Hepatocyte (in vitro differentiated cells): ENCODE data around the gene SGCD. TPM values are rescaled to one million over a fixed set of nuclear protein-coding genes. Genes with fewer than 3 reads are reported as not detected.

Experiments used
- DNase-seq: peaks from one replicate; pipeline ENCODE4 v3.0.0-alpha.2; 2016; ENCODE audit warnings: low spot score
- H2AFZ ChIP-seq: fragments of 200-600 bp; sonication (generic); 2 replicates; pipeline ENCODE4 v1.6.0; 2016; ENCODE audit warnings: antibody characterized with exemption, mild to moderate bottlenecking
- H3K27ac ChIP-seq: fragments of 200-600 bp; sonication (generic); 2 replicates; pipeline ENCODE4 v1.5.1; 2016; ENCODE audit warnings: mild to moderate bottlenecking
- H3K27me3 ChIP-seq: fragments of 200-600 bp; sonication (generic); 2 replicates; pipeline ENCODE4 v1.6.1; 2016
- H3K36me3 ChIP-seq: fragments of 200-600 bp; sonication (generic); replicated peaks from 2 replicates; pipeline ENCODE4 v1.5.1; 2016; ENCODE audit warnings: low read depth; ENCODE audit not compliant: insufficient read depth
- H3K4me1 ChIP-seq: fragments of 200-600 bp; sonication (generic); 2 replicates; pipeline ENCODE4 v1.5.1; 2016; ENCODE audit warnings: mild to moderate bottlenecking, moderate library complexity; ENCODE audit not compliant: insufficient read depth
- H3K4me2 ChIP-seq: fragments of 200-600 bp; sonication (generic); 2 replicates; pipeline ENCODE4 v1.6.0; 2016
- H3K4me3 ChIP-seq: fragments of 200-600 bp; sonication (generic); 2 replicates; pipeline ENCODE4 v1.5.1; 2016; ENCODE audit warnings: mild to moderate bottlenecking
- H3K79me2 ChIP-seq: fragments of 200-600 bp; sonication (generic); 2 replicates; pipeline ENCODE4 v1.6.0; 2017; ENCODE audit warnings: mild to moderate bottlenecking
- H3K9me2 ChIP-seq: fragments of 200-600 bp; sonication (generic); replicated peaks from 2 replicates; pipeline ENCODE4 v1.6.0; 2017; ENCODE audit warnings: mild to moderate bottlenecking; ENCODE audit not compliant: insufficient read depth
- H3K9me3 ChIP-seq: fragments of 200-600 bp; sonication (generic); 2 replicates; pipeline ENCODE4 v1.5.1; 2016; ENCODE audit warnings: low read depth, mild to moderate bottlenecking
- H4K20me1 ChIP-seq: fragments of 200-600 bp; sonication (generic); 2 replicates; pipeline ENCODE4 v1.6.0; 2016; ENCODE audit warnings: mild to moderate bottlenecking; ENCODE audit not compliant: insufficient read depth, poor library complexity, severe bottlenecking
- EZH2 ChIP-seq: fragments of 200-600 bp; sonication (generic); IDR thresholded peaks from 2 replicates; pipeline ENCODE4 v1.6.1; 2016; ENCODE audit warnings: antibody characterized with exemption, mild to moderate bottlenecking, borderline replicate concordance
- EZH2phosphoT487 ChIP-seq: fragments of 200-600 bp; sonication (generic); IDR thresholded peaks from one replicate; pipeline ENCODE4 v1.6.1; 2018; ENCODE audit warnings: antibody characterized with exemption, mild to moderate bottlenecking, low read depth, moderate library complexity; ENCODE audit not compliant: unreplicated experiment, severe bottlenecking
- WGBS: methylation state at CpG from one replicate; pipeline ENCODE4 v1.1.6; 2016; ENCODE audit warnings: low lambda C conversion rate; ENCODE audit errors: missing lambda C conversion rate; 5-methylcytosine and 5-hydroxymethylcytosine counted together
- polyA plus RNA-seq: library from polyadenylated mRNA; unstranded; fragments of >200 nt; fragmentation: Nextera tagmentation; extraction: Ambion mirVana; gene quantifications from 2 replicates; pipeline ENCODE4 v1.2.1, GENCODE V29; 2016
- total RNA-seq: library from RNA; depleted of rRNA; stranded (reverse); fragments of >200 nt; gene quantifications from 2 replicates; pipeline ENCODE4 v1.2.3, GENCODE V29; 2014
- TF ChIP-seq, protein P1 (sequence below): fragments of 200-600 bp; sonication (generic); IDR thresholded peaks from 2 replicates; pipeline ENCODE4 v1.5.1; 2016; ENCODE audit warnings: antibody characterized with exemption, mild to moderate bottlenecking; ENCODE audit not compliant: poor library complexity

SGCD gene
- total and polyA plus RNA-seq, 2 experiments from 2014 or later = 3.8 to 8.8 TPM

DNA sequence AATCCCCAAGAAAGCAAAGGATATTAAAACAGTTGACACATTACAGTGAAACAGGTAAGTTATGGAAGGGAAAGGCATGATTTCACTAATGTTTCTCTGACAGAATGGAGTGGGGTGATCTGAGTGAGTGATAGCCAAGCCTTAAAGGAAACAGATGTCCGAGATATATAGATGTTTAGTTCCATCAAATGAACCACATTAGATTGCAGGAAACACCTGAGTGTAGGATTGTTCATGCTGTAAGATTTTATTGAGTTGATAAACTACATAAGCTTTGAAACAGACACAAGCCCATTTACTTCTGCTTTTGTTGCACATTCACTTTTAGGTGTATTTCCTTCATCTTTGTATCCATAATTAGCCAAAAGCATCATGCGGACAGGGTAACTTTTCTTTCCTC lies 356.0 kb downstream of the SGCD start:
- H3K4me2 ChIP-seq = no peak overlapping the region
- TF ChIP-seq EZH2phosphoT487 (no peak), EZH2 (no peak)
- TF ChIP-seq, protein P1, sequence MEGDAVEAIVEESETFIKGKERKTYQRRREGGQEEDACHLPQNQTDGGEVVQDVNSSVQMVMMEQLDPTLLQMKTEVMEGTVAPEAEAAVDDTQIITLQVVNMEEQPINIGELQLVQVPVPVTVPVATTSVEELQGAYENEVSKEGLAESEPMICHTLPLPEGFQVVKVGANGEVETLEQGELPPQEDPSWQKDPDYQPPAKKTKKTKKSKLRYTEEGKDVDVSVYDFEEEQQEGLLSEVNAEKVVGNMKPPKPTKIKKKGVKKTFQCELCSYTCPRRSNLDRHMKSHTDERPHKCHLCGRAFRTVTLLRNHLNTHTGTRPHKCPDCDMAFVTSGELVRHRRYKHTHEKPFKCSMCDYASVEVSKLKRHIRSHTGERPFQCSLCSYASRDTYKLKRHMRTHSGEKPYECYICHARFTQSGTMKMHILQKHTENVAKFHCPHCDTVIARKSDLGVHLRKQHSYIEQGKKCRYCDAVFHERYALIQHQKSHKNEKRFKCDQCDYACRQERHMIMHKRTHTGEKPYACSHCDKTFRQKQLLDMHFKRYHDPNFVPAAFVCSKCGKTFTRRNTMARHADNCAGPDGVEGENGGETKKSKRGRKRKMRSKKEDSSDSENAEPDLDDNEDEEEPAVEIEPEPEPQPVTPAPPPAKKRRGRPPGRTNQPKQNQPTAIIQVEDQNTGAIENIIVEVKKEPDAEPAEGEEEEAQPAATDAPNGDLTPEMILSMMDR = no peak
- peaks cover 5% of the 10 kb centered on the region for H3K4me1 ChIP-seq
- no peaks in the 10 kb centered on the region for H3K9me2 ChIP-seq
- no peak overlapping the region for H3K27ac ChIP-seq
- 86% methylated on average over 2 of the region's 2 CpGs for WGBS
- H3K4me3 ChIP-seq = no peak overlapping the region
- no peaks in the 10 kb centered on the region for H3K79me2 ChIP-seq
- no peak for DNase-seq
- H3K27me3 ChIP-seq = no peaks in the 10 kb centered on the region
- no peaks in the 10 kb centered on the region for H3K9me3 ChIP-seq
- no peaks in the 10 kb centered on the region for H3K36me3 ChIP-seq
- no peak overlapping the region for H2AFZ ChIP-seq
- H4K20me1 ChIP-seq = no peaks in the 10 kb centered on the region

DNA sequence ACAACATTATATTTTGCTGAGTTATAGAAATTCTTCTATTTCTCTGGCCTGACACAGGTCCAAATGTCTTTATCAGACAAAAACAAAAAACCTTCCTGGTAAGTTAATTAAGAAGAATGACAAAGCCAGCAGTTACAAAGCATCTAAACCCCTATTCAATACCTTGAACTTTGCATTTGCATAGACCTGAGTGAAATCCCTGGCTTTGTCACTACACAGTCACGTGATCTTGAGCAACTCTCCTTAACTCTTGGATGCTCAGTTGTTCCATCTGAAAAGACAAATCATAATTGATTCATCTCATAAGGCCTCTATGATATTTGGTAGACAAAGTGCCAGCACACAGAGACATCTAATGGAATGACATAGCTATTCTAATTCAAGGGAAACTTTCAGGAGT lies 356.5 kb downstream of the SGCD start:
- TF ChIP-seq EZH2phosphoT487 (no peak), EZH2 (no peak)
- TF ChIP-seq, protein P1 = no peak
- Histone ChIP-seq H3K79me2 (no peaks in the 10 kb centered on the region), H3K9me3 (no peaks in the 10 kb centered on the region), H2AFZ (no peak overlapping the region), H4K20me1 (no peaks in the 10 kb centered on the region), H3K36me3 (no peaks in the 10 kb centered on the region), H3K9me2 (no peaks in the 10 kb centered on the region), H3K4me3 (no peak overlapping the region), H3K4me1 (peaks cover 3% of the 10 kb centered on the region), H3K27ac (no peak overlapping the region), H3K27me3 (no peaks in the 10 kb centered on the region), H3K4me2 (no peak overlapping the region)
- 44% methylated on average over 1 of the region's 1 CpG for WGBS
- DNase-seq = no peak

DNA sequence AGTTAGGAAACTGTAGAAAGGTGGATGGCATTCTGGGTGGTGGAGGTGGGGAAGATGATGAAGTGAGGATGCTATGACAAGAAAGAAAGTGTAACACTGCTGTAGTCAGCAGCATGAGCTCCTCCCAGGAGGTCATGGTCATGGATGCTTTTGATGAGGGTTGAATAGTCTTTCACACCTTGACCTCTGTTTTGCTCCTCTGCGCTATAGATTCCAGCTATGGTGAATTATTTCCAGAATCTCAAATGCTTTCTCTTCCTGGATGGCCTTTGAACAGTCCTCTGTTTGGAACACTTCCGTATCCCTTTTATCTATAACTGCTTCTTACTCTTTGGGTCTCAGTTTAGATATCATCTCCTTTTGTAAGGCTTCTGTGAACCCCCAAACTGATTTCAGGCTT lies 357.3 kb downstream of the SGCD start:
- no peaks in the 10 kb centered on the region for H3K9me2 ChIP-seq
- no peaks in the 10 kb centered on the region for H3K27me3 ChIP-seq
- WGBS = 79% methylated on average over 2 of the region's 2 CpGs
- no peaks in the 10 kb centered on the region for H3K79me2 ChIP-seq
- H4K20me1 ChIP-seq = no peaks in the 10 kb centered on the region
- H3K36me3 ChIP-seq = no peaks in the 10 kb centered on the region
- no peaks in the 10 kb centered on the region for H3K9me3 ChIP-seq
- TF ChIP-seq, protein P1 = no peak
- TF ChIP-seq EZH2 (no peak), EZH2phosphoT487 (no peak)
- H3K27ac ChIP-seq = no peak overlapping the region
- no peak overlapping the region for H3K4me2 ChIP-seq
- no peak overlapping the region for H3K4me3 ChIP-seq
- H2AFZ ChIP-seq = no peak overlapping the region
- DNase-seq = no peak
- no peaks in the 10 kb centered on the region for H3K4me1 ChIP-seq

DNA sequence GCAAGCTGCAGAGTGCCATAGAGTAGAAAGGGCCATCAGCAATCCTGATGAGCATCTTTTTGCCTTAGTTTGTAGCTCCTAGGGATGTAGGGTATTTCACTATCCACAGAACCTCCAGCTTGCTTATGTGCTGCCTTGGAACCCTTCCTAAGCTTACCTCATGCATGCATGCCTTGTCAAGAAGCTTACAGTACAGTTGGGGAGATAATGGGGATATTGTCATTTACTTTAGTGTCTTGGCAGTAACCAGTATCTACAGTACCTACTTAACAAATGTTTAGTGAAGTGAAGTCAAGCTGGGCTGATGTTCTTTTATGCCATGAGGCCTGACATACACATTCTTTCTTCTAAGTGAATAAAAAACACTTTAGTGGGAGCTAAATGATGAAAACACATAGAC lies 358.5 kb downstream of the SGCD start:
- Histone ChIP-seq H3K27ac (no peak overlapping the region), H3K36me3 (no peaks in the 10 kb centered on the region), H2AFZ (no peak overlapping the region), H3K27me3 (no peaks in the 10 kb centered on the region), H3K4me2 (no peak overlapping the region), H3K9me3 (no peaks in the 10 kb centered on the region), H3K9me2 (no peaks in the 10 kb centered on the region), H3K4me1 (no peaks in the 10 kb centered on the region), H3K79me2 (no peaks in the 10 kb centered on the region), H3K4me3 (no peak overlapping the region), H4K20me1 (no peaks in the 10 kb centered on the region)
- no peak for DNase-seq
- TF ChIP-seq, protein P1 = no peak
- no peak for TF ChIP-seq EZH2
- no peak for TF ChIP-seq EZH2phosphoT487
